HEK293 (cell line): Measurements from ENCODE around the gene ATP2A3.

ENCODE experiments used
- CTCF ChIA-PET: fragments of 350-600 bp; formaldehyde crosslinking; extraction: SDS; loops from one replicate; lab custom pipeline; 2021; ENCODE audit warnings: antibody characterized with exemption; lab: Yijun Ruan, JAX
- POLR2A ChIA-PET: fragments of 300-600 bp; formaldehyde crosslinking; extraction: SDS; loops from one replicate; lab custom pipeline; 2020; ENCODE audit warnings: antibody characterized with exemption, inconsistent platforms; lab: Yijun Ruan, JAX
- H3K27ac ChIP-seq: fragments of 200-500 bp; sonication (Bioruptor generic); 2 replicates; pipeline ENCODE4 v1.5.1; 2014; ENCODE audit warnings: low read depth, low read length, control low read depth, inconsistent platforms; ENCODE audit errors: extremely low read depth
- H3K36me3 ChIP-seq, 2 experiments: fragments of 200-500 bp in 1 of 2; sonication (Bioruptor generic) in 1 of 2; 1 replicate in 1 of 2; 2 replicates in 1 of 2; pipeline ENCODE4 v1.5.1; 2014 to 2017; ENCODE audit warnings: inconsistent platforms in 2 of 2, low read length in 2 of 2; ENCODE audit not compliant: control insufficient read depth in 2 of 2, insufficient read depth in 1 of 2
- H3K4me1 ChIP-seq: fragments of 200-500 bp; sonication (Bioruptor generic); 2 replicates; pipeline ENCODE4 v1.5.1; 2014; ENCODE audit warnings: mild to moderate bottlenecking, low read length, inconsistent platforms; ENCODE audit not compliant: control insufficient read depth, insufficient read depth
- H3K4me3 ChIP-seq: 2 replicates; pipeline ENCODE4 v1.5.1; 2011; ENCODE audit warnings: low read depth, mild to moderate bottlenecking, control low read depth, low read length, moderate library complexity
- H3K9me3 ChIP-seq: fragments of 200-500 bp; sonication (Bioruptor generic); 2 replicates; pipeline ENCODE4 v1.5.1; 2014; ENCODE audit warnings: low read depth, low read length, inconsistent platforms; ENCODE audit not compliant: control insufficient read depth, insufficient read depth
- KLF1 ChIP-seq: fragments of 450-650 bp; formaldehyde crosslinking; IDR thresholded peaks from 2 replicates; pipeline ENCODE4 v1.5.1; 2016; ENCODE audit warnings: missing biosample characterization, missing genetic modification characterization
- KLF10 ChIP-seq: fragments of 450-650 bp; IDR thresholded peaks from 2 replicates; pipeline ENCODE4 v1.5.1; 2018; ENCODE audit warnings: missing biosample characterization, mild to moderate bottlenecking, missing genetic modification characterization
- KLF16 ChIP-seq: fragments of 450-650 bp; formaldehyde crosslinking; IDR thresholded peaks from 2 replicates; pipeline ENCODE4 v1.5.1; 2017; ENCODE audit warnings: missing biosample characterization, missing genetic modification characterization
- KLF7 ChIP-seq: fragments of 450-650 bp; formaldehyde crosslinking; IDR thresholded peaks from 2 replicates; pipeline ENCODE4 v1.5.1; 2016; ENCODE audit warnings: missing biosample characterization, missing genetic modification characterization, borderline replicate concordance
- KLF9 ChIP-seq: fragments of 450-650 bp; formaldehyde crosslinking; IDR thresholded peaks from 2 replicates; pipeline ENCODE4 v1.5.1; 2016; ENCODE audit warnings: missing biosample characterization, missing genetic modification characterization, low read depth
- OSR2 ChIP-seq: fragments of 450-650 bp; formaldehyde crosslinking; IDR thresholded peaks from 2 replicates; pipeline ENCODE4 v1.5.1; 2016; ENCODE audit warnings: missing biosample characterization, missing genetic modification characterization
- OVOL3 ChIP-seq: fragments of 450-650 bp; formaldehyde crosslinking; IDR thresholded peaks from 2 replicates; pipeline ENCODE4 v1.5.1; 2016; ENCODE audit warnings: missing biosample characterization, missing genetic modification characterization
- YY1 ChIP-seq: fragments of 450-650 bp; formaldehyde crosslinking; IDR thresholded peaks from 2 replicates; pipeline ENCODE4 v1.5.1; 2018; ENCODE audit warnings: missing biosample characterization, missing genetic modification characterization
- ZBTB20 ChIP-seq: fragments of 450-650 bp; formaldehyde crosslinking; IDR thresholded peaks from 2 replicates; pipeline ENCODE4 v1.5.1; 2016; ENCODE audit warnings: missing biosample characterization, missing genetic modification characterization
- ZFP69B ChIP-seq: fragments of 450-650 bp; formaldehyde crosslinking; IDR thresholded peaks from 2 replicates; pipeline ENCODE4 v1.5.1; 2016; ENCODE audit warnings: missing biosample characterization, missing genetic modification characterization
- ZNF155 ChIP-seq: fragments of 450-650 bp; formaldehyde crosslinking; IDR thresholded peaks from 2 replicates; pipeline ENCODE4 v1.5.1; 2016; ENCODE audit warnings: missing biosample characterization, missing genetic modification characterization
- ZNF23 ChIP-seq: fragments of 450-650 bp; formaldehyde crosslinking; IDR thresholded peaks from 2 replicates; pipeline ENCODE4 v1.5.1; 2016; ENCODE audit warnings: missing biosample characterization, missing genetic modification characterization, borderline replicate concordance
- ZNF292 ChIP-seq: fragments of 450-650 bp; formaldehyde crosslinking; IDR thresholded peaks from 2 replicates; pipeline ENCODE4 v1.5.1; 2016; ENCODE audit warnings: low read depth, missing biosample characterization, missing genetic modification characterization, borderline replicate concordance
- ZNF302 ChIP-seq: fragments of 450-650 bp; formaldehyde crosslinking; IDR thresholded peaks from 2 replicates; pipeline ENCODE4 v1.5.1; 2016; ENCODE audit warnings: missing biosample characterization, missing genetic modification characterization, low read depth
- ZNF37A ChIP-seq: fragments of 450-650 bp; IDR thresholded peaks from 2 replicates; pipeline ENCODE4 v1.5.1; 2018; ENCODE audit warnings: missing biosample characterization, missing genetic modification characterization
- ZNF416 ChIP-seq: fragments of 450-650 bp; formaldehyde crosslinking; IDR thresholded peaks from 2 replicates; pipeline ENCODE4 v1.5.1; 2016; ENCODE audit warnings: missing biosample characterization, missing genetic modification characterization
- ZNF529 ChIP-seq: fragments of 450-650 bp; formaldehyde crosslinking; IDR thresholded peaks from 2 replicates; pipeline ENCODE4 v1.5.1; 2017; ENCODE audit warnings: missing genetic modification characterization, missing biosample characterization; ENCODE audit not compliant: insufficient replicate concordance
- ZNF560 ChIP-seq: fragments of 450-650 bp; formaldehyde crosslinking; IDR thresholded peaks from 2 replicates; pipeline ENCODE4 v1.5.1; 2017; ENCODE audit warnings: missing biosample characterization, missing genetic modification characterization, borderline replicate concordance
- ZNF571 ChIP-seq: fragments of 450-650 bp; formaldehyde crosslinking; IDR thresholded peaks from 2 replicates; pipeline ENCODE4 v1.5.0; 2017; ENCODE audit warnings: missing biosample characterization, missing genetic modification characterization
- ZNF629 ChIP-seq: fragments of 450-650 bp; formaldehyde crosslinking; IDR thresholded peaks from 2 replicates; pipeline ENCODE4 v1.5.1; 2017; ENCODE audit warnings: missing biosample characterization, missing genetic modification characterization
- ZNF830 ChIP-seq: fragments of 450-650 bp; IDR thresholded peaks from 2 replicates; pipeline ENCODE4 v1.5.0; 2018; ENCODE audit warnings: missing biosample characterization, missing genetic modification characterization, low read depth, mild to moderate bottlenecking, moderate library complexity
- ZNF843 ChIP-seq: fragments of 450-650 bp; formaldehyde crosslinking; IDR thresholded peaks from 2 replicates; pipeline ENCODE4 v1.5.1; 2016; ENCODE audit warnings: missing biosample characterization, missing genetic modification characterization
- TF ChIP-seq, protein P1 (sequence below): fragments of 450-650 bp; formaldehyde crosslinking; IDR thresholded peaks from 2 replicates; pipeline ENCODE4 v1.5.1; 2016; ENCODE audit warnings: missing biosample characterization, missing genetic modification characterization
- TF ChIP-seq, protein P2 (sequence below): fragments of 450-650 bp; formaldehyde crosslinking; IDR thresholded peaks from 2 replicates; pipeline ENCODE4 v1.5.1; 2016; ENCODE audit warnings: missing biosample characterization, missing genetic modification characterization
- TF ChIP-seq, protein P3 (sequence below): fragments of 450-650 bp; formaldehyde crosslinking; IDR thresholded peaks from 2 replicates; pipeline ENCODE4 v1.5.1; 2016; ENCODE audit warnings: missing biosample characterization, missing genetic modification characterization
- TF ChIP-seq, protein P4 (sequence below): fragments of 450-650 bp; formaldehyde crosslinking; IDR thresholded peaks from 2 replicates; pipeline ENCODE4 v1.5.1; 2016; ENCODE audit warnings: missing biosample characterization, missing genetic modification characterization

Gene ATP2A3

DNA sequence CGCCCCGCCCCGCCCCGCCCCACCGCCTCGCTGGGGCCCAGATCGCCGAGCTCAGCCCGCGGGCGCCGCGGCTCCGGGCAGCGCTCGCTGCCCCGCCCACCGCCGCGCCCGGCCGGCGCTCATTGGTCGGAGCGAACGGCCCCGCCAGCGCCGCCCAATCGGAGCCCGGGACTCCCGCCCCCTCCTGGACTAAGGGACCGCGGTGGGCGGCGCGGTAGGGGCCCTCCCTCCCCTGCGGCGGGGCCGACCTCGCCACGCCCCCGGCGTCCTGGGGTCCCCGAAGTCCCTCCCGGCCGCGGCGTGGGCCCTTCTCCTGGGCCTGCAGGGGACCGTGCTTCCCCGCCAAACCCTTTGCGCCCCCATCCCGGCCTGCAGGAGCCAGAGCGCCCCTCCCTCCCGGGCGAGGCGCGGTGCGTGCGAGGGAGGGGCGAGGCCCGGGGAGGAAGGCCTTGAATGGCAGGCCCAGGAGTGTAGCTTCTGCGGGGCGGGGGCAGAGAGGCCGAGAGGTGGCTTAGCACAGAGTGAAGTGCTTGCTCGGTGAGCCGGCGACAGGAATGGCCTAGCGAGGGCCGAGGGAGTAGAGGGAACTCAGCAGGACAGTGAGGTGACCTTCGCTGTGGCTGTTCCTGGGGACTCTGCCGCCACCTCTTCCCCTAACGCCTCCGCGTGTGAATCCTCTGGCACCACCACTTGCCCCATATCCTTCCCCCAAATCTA, 71.1 kb downstream of the ATP2A3 start, which contains the start of gene CAMKK1 (continued):
- TF ChIP-seq KLF9 (tag by site-specific recombination) (peak; percentile 97), KLF7 (tag by site-specific recombination) (peak; percentile 83; the same call in 1 of the 2 replicates), ZNF843 (no peak; the same call in 1 of the 2 replicates), ZNF529 (tag by site-specific recombination) (no peak), ZNF830 (tag by site-specific recombination) (no peak), OVOL3 (no peak), OSR2 (tag by site-specific recombination) (0 out of 2 replicates have a peak, but pooled peaks have one; percentile 46), KLF10 (tag by site-specific recombination) (peak; percentile 83), ZBTB20 (tag by site-specific recombination) (peak; percentile 89; the same call in 1 of the 2 replicates), ZNF571 (tag by site-specific recombination) (no peak)
- TF ChIP-seq, protein P1, sequence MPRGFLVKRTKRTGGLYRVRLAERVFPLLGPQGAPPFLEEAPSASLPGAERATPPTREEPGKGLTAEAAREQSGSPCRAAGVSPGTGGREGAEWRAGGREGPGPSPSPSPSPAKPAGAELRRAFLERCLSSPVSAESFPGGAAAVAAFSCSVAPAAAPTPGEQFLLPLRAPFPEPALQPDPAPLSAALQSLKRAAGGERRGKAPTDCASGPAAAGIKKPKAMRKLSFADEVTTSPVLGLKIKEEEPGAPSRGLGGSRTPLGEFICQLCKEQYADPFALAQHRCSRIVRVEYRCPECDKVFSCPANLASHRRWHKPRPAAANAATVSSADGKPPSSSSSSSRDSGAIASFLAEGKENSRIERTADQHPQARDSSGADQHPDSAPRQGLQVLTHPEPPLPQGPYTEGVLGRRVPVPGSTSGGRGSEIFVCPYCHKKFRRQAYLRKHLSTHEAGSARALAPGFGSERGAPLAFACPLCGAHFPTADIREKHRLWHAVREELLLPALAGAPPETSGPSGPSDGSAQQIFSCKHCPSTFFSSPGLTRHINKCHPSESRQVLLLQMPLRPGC (tag by site-specific recombination) = 0 out of 2 replicates have a peak, but pooled peaks have one; percentile 20
- TF ChIP-seq, protein P2, sequence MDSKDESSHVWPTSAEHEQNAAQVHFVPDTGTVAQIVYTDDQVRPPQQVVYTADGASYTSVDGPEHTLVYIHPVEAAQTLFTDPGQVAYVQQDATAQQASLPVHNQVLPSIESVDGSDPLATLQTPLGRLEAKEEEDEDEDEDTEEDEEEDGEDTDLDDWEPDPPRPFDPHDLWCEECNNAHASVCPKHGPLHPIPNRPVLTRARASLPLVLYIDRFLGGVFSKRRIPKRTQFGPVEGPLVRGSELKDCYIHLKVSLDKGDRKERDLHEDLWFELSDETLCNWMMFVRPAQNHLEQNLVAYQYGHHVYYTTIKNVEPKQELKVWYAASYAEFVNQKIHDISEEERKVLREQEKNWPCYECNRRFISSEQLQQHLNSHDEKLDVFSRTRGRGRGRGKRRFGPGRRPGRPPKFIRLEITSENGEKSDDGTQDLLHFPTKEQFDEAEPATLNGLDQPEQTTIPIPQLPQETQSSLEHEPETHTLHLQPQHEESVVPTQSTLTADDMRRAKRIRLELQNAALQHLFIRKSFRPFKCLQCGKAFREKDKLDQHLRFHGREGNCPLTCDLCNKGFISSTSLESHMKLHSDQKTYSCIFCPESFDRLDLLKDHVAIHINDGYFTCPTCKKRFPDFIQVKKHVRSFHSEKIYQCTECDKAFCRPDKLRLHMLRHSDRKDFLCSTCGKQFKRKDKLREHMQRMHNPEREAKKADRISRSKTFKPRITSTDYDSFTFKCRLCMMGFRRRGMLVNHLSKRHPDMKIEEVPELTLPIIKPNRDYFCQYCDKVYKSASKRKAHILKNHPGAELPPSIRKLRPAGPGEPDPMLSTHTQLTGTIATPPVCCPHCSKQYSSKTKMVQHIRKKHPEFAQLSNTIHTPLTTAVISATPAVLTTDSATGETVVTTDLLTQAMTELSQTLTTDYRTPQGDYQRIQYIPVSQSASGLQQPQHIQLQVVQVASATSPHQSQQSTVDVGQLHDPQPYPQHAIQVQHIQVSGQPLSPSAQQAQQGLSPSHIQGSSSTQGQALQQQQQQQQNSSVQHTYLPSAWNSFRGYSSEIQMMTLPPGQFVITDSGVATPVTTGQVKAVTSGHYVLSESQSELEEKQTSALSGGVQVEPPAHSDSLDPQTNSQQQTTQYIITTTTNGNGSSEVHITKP = 0 out of 2 replicates have a peak, but pooled peaks have one; percentile 25

DNA sequence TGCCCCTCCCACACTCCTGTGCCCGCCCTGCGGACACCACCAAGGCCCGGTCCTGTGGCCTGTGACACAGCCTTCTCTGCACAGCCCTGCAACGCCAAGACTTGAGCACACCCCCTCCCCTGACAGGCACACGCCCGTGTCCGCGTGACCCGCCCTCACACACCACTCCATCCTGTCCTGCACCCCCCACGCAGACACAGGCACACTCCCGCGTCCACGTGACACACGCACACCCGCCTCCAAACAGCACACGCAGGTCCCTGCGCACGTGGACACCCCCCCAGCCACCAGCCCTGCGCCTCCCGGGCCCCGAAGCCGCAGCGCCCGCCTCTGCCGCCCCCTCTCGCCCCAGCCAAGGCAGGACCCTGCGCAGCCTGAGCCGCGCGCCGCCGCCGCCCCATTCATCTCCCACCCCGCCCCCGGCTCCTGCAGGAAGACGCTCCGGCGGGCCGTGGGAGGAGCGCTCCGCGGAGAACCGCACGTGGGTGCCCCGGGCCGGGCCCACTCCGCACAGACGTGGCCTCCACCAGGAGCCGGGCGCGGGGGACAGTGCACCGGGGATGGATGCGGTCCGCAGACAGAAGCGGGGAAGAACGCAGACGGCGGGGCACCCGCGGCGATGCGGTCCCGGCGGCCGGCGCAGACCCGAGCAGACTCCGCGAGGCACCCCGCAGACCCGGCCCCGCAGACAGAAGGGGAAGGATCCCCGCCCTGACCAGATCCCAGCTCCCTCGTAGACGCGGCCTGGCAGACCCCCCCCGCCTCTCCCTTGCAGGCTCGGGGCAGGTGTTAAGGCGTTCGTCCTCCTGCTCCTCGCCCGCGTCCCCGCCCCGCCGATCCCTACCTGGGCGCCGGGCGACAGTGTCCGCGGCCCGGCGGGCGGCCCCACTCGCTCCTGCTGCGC, 71.9 kb downstream of the ATP2A3 start:
- Histone ChIP-seq H3K4me3 (peak overlapping the region; percentile 56), H3K27ac (peak overlapping the region; percentile 72; the same call in 1 of the 2 replicates), H3K36me3 (no peaks in the 10 kb centered on the region), H3K4me1 (peaks cover 42% of the 10 kb centered on the region), H3K9me3 (no peaks in the 10 kb centered on the region)
- ChIA-PET POLR2A (interaction anchor here (0.6 to 2.6 kb wide), 7 partner anchors 9 to 165 kb away, joined by 3 to 13 read pairs (median 4); partner anchors contain the start of gene NCBP3), CTCF (interaction anchor here (0.5 to 3.2 kb wide), 10 partner anchors 8 to 1529 kb away, joined by 3 to 20 read pairs (median 4); partner anchors contain the start of genes NCBP3 and P2RX1)
- TF ChIP-seq ZNF155 (tag by site-specific recombination) (no peak), ZNF629 (tag by site-specific recombination) (0 out of 2 replicates have a peak, but pooled peaks have one; percentile 47), KLF1 (peak; percentile 98), ZNF560 (no peak), ZFP69B (peak; percentile 38), ZNF302 (tag by site-specific recombination) (no peak), YY1 (no peak), ZNF292 (tag by site-specific recombination) (peak; percentile 20; the same call in 1 of the 2 replicates), ZNF23 (tag by site-specific recombination) (no peak), KLF16 (tag by site-specific recombination) (peak; percentile 69; the same call in 1 of the 2 replicates), ZNF37A (tag by site-specific recombination) (no peak), ZNF416 (no peak)
- TF ChIP-seq, protein P3, sequence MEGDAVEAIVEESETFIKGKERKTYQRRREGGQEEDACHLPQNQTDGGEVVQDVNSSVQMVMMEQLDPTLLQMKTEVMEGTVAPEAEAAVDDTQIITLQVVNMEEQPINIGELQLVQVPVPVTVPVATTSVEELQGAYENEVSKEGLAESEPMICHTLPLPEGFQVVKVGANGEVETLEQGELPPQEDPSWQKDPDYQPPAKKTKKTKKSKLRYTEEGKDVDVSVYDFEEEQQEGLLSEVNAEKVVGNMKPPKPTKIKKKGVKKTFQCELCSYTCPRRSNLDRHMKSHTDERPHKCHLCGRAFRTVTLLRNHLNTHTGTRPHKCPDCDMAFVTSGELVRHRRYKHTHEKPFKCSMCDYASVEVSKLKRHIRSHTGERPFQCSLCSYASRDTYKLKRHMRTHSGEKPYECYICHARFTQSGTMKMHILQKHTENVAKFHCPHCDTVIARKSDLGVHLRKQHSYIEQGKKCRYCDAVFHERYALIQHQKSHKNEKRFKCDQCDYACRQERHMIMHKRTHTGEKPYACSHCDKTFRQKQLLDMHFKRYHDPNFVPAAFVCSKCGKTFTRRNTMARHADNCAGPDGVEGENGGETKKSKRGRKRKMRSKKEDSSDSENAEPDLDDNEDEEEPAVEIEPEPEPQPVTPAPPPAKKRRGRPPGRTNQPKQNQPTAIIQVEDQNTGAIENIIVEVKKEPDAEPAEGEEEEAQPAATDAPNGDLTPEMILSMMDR (tag by site-specific recombination) = peak; percentile 58; the same call in 1 of the 2 replicates
- TF ChIP-seq, protein P4, sequence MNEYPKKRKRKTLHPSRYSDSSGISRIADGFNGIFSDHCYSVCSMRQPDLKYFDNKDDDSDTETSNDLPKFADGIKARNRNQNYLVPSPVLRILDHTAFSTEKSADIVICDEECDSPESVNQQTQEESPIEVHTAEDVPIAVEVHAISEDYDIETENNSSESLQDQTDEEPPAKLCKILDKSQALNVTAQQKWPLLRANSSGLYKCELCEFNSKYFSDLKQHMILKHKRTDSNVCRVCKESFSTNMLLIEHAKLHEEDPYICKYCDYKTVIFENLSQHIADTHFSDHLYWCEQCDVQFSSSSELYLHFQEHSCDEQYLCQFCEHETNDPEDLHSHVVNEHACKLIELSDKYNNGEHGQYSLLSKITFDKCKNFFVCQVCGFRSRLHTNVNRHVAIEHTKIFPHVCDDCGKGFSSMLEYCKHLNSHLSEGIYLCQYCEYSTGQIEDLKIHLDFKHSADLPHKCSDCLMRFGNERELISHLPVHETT (tag by site-specific recombination) = peak; percentile 66; the same call in 1 of the 2 replicates
